ENCODE data around the gene GSAP. TPM values are rescaled to one million over a fixed set of nuclear protein-coding genes. Genes with fewer than 3 reads are reported as not detected.

Gene GSAP
- total and polyA plus RNA-seq, 2 of the 4 experiments (the other 2 are of a cell fraction): 1.6 to 1.8 TPM

DNA sequence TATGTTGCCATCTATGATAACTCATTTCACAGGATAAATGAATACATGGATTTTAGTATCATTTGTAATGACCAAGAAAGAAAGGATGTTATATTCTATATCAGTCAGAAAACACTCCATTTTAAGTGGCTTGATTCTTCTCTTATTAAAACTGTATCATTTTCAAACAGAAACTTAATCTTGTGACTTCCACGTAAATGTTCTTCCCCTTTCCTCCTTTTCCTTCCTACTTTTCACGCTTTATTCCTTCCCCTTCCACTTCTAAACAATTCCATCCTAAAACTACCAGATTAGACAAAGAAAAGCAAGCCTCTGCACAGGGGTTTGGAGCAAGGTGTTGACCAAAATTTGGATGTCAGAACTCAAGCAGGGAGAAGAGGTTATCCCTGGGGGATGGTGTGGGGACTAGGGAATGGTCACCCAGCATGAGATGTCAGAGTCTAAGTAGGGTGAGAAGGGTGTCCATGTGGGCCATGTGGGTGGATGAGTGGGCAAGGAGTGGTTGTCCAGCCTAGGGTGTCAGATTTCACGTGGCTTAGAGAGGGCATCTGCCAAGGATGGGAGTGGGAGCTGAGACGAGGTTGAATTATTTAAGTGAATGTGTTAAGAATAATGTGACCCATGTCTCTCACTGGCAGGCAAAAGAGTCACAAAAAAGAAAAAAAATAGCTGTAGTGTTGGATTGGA lies 5.0 kb upstream of the GSAP start:
- intact Hi-C loops (cut with micrococcal nuclease): no loop called here

More for the DNA sequence above, 5.0 kb upstream of the GSAP start:
- Histone ChIP-seq H2AFZ (replicated peaks; ENCODE audit: low read length, poor library complexity) (no peak overlapping the region), H3K23ac (ENCODE audit: low read depth, low read length) (no peak overlapping the region), H3K27me3 (ENCODE audit: control insufficient read depth, insufficient read depth, low read length) (no peaks in the 10 kb centered on the region), H3K9ac (ENCODE audit: low read depth, low read length) (no peak overlapping the region), H4K91ac (ENCODE audit: insufficient read depth, low read depth, low read length) (no peak overlapping the region), H3K56ac (ENCODE audit: extremely low read depth, insufficient read depth, low read length) (no peak overlapping the region), H4K8ac (ENCODE audit: low read depth in 2 of 2, low read length in 2 of 2) (no peak overlapping the region), H3K27ac (ENCODE audit: insufficient read depth, low read length) (no peak overlapping the region), H2BK120ac (ENCODE audit: low read depth, low read length) (no peak overlapping the region), H2AK9ac (replicated peaks; ENCODE audit: low read depth, low read length, poor library complexity) (no peak overlapping the region), H3K4me3 (ENCODE audit: insufficient read depth, low read depth, low read length) (no peak overlapping the region), H3K36me3 (ENCODE audit: control insufficient read depth, insufficient read depth, low read length) (no peaks in the 10 kb centered on the region), H3K18ac (ENCODE audit: low read depth, low read length) (no peak overlapping the region), H2AK5ac (ENCODE audit: low read depth, low read length) (no peak overlapping the region), H3K79me1 (ENCODE audit: low read depth in 1 of 2, low read length in 2 of 2) (no peaks in the 10 kb centered on the region; a peak in 1 of 4 replicates), H4K20me1 (ENCODE audit: insufficient read depth, low read length) (no peaks in the 10 kb centered on the region), H3K9me3 (ENCODE audit: control insufficient read depth, insufficient read depth, low read length) (no peaks in the 10 kb centered on the region), H2BK15ac (ENCODE audit: low read depth, low read length) (no peak overlapping the region), H3K4me1 (ENCODE audit: control insufficient read depth, insufficient read depth, low read length) (peaks cover 5% of the 10 kb centered on the region), H4K5ac (ENCODE audit: low read depth, low read length) (no peak overlapping the region), H3K9me1 (ENCODE audit: insufficient read depth, low read length) (no peaks in the 10 kb centered on the region), H3K4ac (ENCODE audit: low read depth, low read length) (no peak overlapping the region), H2BK5ac (ENCODE audit: low read depth, low read length, poor library complexity, severe bottlenecking) (no peak overlapping the region), H3K14ac (replicated peaks; ENCODE audit: low read depth, low read length) (no peak overlapping the region; the same call in 1 of the 2 replicates), H3K4me2 (ENCODE audit: low read depth, low read length) (no peak overlapping the region), H2BK20ac (ENCODE audit: low read depth, low read length) (no peak overlapping the region)
- ChIA-PET POLR2A (ENCODE audit: unreplicated experiment) (no interaction called here), CTCF (no interaction called here)
- WGBS, 2 experiments (ENCODE audit: extremely low coverage in 2 of 2, insufficient read length in 1 of 2): 100% methylated on average over 2 of the region's 4 CpGs; no CpG with 5 or more reads in 1 of the 2 experiments
- BruUV-seq (replicated peaks): no TSS peak
- dilution Hi-C loops (cut with HindIII; ENCODE audit: low sequenced_read_pairs, unreplicated experiment): no loop called here
- no peak for ATAC-seq (ENCODE audit: low read depth)
- in situ Hi-C loops (cut with MboI; ENCODE audit: low sequenced_read_pairs): no loop called here
- no peak for DNase-seq
- no peak for TF ChIP-seq NFE2L2 (IDR thresholded peaks at IDR 0.05; ENCODE audit: low read depth, low read length)
- no peak for TF ChIP-seq CEBPB (IDR thresholded peaks at IDR 0.05; ENCODE audit: low read depth, low read length)
- TF ChIP-seq CHD1 (IDR thresholded peaks at IDR 0.05; ENCODE audit: low read depth, low read length): no peak
- no peak for TF ChIP-seq FOS (IDR thresholded peaks at IDR 0.05; ENCODE audit: low read depth, low read length)
- TF ChIP-seq, protein P1, sequence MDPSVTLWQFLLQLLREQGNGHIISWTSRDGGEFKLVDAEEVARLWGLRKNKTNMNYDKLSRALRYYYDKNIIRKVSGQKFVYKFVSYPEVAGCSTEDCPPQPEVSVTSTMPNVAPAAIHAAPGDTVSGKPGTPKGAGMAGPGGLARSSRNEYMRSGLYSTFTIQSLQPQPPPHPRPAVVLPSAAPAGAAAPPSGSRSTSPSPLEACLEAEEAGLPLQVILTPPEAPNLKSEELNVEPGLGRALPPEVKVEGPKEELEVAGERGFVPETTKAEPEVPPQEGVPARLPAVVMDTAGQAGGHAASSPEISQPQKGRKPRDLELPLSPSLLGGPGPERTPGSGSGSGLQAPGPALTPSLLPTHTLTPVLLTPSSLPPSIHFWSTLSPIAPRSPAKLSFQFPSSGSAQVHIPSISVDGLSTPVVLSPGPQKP (IDR thresholded peaks at IDR 0.05; ENCODE audit: borderline replicate concordance, low read depth, low read length): no peak
- no peak for TF ChIP-seq POLR2A (IDR thresholded peaks at IDR 0.05; ENCODE audit: low read depth, low read length)
- TF ChIP-seq BHLHE40 (IDR thresholded peaks at IDR 0.05; ENCODE audit: low read depth, low read length): no peak
- no peak for TF ChIP-seq RCOR1 (IDR thresholded peaks at IDR 0.05; ENCODE audit: insufficient replicate concordance, low read length)
- TF ChIP-seq MAFK (IDR thresholded peaks at IDR 0.05; ENCODE audit: low read depth, low read length): no peak
- no peak for TF ChIP-seq MXI1 (IDR thresholded peaks at IDR 0.05; ENCODE audit: borderline replicate concordance, low read depth, low read length)
- TF ChIP-seq MAZ (IDR thresholded peaks at IDR 0.05; ENCODE audit: borderline replicate concordance, low read depth, low read length): no peak
- TF ChIP-seq RAD21 (IDR thresholded peaks at IDR 0.05; ENCODE audit: low read length): no peak
- TF ChIP-seq, protein P2, sequence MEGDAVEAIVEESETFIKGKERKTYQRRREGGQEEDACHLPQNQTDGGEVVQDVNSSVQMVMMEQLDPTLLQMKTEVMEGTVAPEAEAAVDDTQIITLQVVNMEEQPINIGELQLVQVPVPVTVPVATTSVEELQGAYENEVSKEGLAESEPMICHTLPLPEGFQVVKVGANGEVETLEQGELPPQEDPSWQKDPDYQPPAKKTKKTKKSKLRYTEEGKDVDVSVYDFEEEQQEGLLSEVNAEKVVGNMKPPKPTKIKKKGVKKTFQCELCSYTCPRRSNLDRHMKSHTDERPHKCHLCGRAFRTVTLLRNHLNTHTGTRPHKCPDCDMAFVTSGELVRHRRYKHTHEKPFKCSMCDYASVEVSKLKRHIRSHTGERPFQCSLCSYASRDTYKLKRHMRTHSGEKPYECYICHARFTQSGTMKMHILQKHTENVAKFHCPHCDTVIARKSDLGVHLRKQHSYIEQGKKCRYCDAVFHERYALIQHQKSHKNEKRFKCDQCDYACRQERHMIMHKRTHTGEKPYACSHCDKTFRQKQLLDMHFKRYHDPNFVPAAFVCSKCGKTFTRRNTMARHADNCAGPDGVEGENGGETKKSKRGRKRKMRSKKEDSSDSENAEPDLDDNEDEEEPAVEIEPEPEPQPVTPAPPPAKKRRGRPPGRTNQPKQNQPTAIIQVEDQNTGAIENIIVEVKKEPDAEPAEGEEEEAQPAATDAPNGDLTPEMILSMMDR (conservative IDR thresholded peaks at IDR 0.05; ENCODE audit: low read depth, low read length): no peak
- no peak for TF ChIP-seq RFX5 (IDR thresholded peaks at IDR 0.05; ENCODE audit: low read depth, low read length)
- no peak for TF ChIP-seq SMC3 (IDR thresholded peaks at IDR 0.05; ENCODE audit: low read depth, low read length)

Measured in IMR-90 (cell line).